DMS153 (cell line): ENCODE measurements around the gene COPZ2.
"Not testable (repeated sequence)": the region's sequence is repeated elsewhere in the genome, so short reads cannot be mapped to it uniquely, and the experiment has no call there.

Experiments used
- DNase-seq: peaks from one replicate; lab custom pipeline; 2025; lab: John Stamatoyannopoulos, UW

Gene COPZ2

DNA sequence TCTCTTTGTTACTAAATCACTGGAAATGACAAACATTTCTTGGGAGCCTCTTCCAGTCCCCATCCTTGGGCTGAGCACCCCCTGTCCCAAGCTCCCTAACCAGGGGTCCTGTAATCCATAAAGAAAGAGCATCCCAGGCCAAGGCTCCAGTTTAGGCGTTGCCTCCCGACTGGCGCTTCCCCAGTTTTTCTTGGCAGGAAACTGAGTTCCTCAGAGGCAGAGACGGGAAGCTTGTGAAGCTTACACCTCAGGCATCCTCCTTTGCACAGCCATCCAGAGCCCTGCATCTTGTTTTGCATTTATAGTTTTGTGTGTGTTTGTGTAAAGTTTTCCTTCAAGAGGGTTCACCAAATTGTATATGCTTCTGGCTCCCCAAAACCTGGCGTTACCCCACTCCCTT lies 7.1 kb downstream of the COPZ2 start:
- DNase-seq = no peak

DNA sequence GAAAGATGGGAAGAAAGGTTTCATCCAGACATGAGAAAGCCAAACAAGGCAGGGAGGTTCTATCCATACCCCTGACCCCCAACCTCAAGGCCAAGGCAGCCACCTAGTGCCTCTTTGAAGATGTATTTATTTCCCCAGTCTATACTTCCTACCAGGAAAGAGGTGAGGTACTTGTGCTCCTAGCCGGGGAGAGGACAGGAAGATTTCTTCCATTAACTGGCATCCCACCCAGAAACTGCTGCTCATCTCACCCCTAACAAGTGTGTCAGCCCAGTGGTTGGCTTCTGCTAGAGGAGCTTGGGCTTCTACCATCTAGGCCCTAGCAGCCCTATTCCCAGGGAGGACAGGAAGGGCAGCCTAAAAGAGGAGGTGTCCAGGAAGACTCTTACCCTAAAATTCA lies 8.9 kb downstream of the COPZ2 start:
- DNase-seq = no peak

DNA sequence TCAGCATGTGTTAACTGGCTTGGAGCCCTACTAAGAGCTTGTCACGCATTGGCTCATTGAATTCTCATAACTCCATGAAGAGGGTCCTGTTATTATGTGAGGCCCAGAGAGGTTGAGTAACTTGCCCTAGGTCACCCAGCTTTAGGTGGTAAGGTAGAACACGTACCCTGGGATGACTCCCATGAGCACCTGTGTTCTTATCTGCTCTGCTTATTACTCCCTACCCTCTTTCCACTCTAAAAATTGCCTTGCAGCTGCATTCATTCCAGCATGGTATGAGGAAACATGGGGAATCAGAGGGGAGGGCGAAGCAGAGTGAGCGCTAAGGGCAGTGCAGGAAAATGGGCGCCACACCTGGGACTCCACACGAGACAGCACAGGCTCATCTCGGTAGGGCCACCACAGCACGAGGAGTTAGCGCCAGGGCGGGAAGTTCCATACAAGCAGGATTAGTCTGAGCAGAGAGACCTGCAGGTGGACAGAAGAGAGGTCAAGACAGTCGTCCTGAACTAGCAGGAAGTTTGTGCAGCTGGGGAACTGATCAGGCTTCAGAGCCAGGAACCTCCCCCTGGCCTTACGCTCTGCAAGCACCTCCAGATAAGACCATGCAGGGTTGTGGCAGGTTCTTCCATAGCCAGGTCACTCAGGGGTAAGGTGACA lies 10.1 kb downstream of the COPZ2 start:
- no peak for DNase-seq

DNA sequence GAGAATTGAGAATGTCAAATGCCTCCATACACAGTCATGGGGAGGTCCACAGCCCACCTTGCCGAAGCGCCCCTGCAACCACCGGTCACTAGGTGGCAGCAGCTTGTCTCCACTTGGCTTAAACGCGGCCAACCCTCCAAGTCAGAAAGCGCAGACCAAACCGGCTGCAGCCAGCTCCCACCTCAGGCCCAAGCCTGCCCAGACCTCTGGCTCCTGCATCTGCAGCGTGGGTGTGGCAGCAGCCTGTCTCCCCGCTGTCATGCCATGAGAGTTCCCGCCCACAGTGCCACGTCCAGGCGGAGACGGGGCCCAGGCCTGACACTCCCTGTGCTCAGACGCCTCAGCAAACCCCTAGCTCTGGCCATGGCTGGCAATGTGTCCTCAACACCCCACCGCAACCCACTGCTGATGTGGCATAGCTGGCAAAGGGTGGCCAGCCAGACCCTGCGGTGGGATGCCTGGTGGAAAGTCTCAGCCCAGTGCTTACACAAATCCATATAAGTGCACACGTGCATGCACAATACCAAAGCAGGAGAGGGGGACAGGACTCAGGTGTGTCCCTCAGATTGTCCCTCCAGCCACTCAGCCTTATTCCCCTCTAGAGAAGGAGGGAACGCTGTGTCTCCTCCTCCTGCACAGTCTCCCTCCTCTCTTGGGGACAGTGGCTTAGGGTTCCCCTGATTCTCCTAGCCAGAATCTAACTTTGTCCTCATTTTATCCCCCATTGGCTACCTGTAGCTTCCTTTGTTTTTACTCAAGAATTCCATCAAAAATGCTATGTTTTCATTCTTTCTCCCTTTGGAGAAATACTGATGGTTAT lies 10.9 kb downstream of the COPZ2 start:
- peak; percentile 88 for DNase-seq

DNA sequence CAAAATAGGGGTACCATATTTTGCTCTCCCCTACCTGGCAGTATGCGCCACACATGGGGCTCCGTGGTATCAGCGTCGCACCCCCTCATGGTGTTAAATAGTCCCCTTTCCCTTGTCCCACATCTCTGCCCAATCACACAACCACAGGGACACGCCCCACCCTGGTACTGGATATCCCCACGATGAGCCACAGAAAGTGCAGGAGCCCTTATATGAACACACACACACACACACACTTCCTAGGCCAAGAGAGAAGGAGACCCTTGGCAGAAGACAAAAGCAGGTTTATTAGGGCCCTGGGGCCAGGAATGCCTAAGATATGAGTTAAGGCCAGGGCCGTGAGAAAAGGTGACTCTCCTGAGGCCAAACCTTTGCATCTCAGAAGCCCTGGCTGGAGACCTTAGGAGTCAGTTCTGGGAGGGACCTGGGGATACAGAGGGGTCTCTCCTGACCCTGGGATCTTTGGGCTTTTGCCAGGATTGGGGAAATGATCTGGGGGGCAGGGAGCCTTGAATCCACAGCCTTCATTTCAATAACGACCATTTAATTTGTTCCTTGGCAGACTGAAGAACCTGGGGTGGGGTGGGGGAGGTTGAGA lies 11.6 kb downstream of the COPZ2 start:
- no peak for DNase-seq

DNA sequence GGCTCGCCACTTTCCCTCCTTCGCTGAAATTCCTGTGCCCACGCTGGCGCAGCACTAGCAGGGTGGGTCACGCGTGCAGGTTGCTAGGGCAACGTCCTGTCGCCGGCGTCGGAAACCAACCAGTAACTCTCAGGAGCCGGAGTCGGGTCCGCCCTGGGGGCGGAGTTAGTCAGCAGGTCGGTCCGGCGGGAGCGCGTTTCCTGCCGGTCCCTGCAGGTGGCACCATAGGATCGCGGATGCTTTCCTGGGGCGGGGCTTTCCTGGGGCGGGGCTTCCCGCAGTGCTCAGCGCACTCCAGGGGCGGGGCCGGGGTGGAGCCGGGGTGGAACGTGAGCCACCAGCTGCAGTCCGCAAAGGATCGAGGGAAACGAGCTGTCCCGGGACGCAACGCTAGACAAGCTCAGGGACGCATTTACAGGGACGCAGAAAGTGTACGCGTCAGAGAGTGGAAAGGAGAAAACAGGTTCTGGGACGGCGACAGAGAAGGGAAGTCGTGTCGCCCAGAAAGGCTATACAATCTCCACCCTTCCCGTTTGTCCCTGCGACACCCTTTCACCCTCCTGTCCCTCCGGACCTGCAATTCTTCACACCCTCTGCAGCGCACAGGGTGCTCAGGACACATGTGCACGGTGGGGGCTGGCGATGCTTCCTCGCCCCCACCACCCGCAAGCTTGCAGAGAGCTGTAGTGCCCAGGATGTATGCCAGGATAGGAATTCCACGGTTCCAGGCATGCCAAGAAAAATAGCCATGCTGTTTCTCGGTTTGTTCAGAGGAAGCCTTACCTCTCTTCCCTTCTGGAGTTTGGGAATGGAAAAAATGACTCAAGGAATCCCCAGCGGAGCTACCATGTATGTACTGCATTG lies 12.3 kb downstream of the COPZ2 start:
- DNase-seq = peak; percentile 83

DNA sequence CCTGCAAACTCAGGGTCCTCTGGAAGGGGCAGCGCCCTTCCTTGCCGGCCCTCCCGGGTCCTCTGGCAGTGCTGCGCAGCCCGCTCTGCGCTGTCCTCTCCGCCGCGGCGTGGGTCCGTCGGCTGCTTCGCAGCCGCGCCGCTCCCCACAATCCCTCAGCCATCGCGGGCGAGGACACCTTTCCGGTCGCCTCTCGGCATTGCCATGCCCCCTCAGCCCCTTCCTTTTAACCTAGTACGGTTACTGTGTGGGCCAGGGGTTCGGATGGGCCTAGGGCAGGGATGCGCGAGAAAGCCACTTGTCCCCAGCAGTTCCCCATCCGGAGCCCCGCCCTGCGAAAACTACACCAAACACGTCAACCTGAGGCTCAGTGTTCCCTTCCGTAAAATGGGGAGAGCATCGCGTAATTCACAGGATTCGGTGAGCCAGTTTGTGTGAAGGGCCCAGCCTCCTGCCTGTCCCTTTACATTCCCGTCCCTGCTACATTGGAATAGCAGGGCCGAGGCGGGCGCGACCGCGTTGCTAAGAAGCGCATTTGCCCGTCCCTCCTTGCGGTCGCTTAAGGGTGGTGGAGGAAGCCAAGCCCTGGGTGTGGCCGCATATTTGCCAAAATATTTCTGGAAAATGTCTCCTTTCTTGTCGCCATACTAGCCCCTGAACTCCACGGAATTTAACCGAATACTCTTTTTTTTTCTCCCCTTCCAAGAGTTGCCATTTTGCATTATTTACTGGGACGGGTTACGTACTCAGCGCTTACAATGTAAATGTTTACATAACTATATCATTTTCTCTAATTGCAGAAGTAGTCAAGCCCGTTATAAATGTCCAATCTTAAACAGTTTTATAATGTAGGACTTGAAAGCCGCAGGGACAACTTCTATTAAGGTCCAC lies 13.2 kb downstream of the COPZ2 start:
- DNase-seq = peak; percentile 47

DNA sequence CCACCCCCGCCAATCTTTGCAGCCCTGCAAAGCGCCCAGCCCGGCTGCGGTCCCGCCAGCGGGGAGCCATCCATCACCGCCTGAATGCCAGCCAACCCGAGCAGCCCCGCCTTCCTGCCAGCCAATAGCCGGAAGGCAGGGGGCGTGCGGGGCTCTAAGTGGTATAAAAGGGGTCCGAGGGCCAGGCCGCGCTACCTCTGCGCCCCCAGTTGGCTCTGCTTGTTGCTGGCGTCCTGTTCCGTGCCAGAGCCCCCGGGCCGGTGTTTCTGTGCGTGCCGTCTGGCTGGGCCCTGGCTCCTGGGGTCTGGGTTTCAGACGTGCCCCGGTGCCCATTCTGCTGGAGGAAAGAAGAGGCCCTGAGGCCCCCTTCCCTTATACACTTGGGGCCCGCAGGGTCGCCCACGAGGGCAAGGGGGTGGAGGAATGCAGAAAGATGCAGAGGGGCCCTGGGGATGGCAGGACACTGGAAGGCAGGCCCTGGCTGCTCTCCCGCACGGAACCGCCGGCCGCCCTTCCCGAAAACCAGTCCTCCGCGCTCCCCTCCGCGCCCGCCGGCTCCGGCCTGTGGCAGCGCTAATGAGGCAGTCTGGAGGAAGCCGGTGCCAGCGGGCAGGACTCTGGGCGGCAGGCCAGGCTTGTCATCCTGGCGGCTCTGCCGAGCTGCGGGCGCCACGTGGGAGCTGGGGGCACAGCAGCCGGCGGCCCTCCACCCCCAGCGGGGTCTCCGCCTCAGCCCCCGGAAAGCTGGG lies 14.0 kb downstream of the COPZ2 start:
- peak; percentile 66 for DNase-seq

DNA sequence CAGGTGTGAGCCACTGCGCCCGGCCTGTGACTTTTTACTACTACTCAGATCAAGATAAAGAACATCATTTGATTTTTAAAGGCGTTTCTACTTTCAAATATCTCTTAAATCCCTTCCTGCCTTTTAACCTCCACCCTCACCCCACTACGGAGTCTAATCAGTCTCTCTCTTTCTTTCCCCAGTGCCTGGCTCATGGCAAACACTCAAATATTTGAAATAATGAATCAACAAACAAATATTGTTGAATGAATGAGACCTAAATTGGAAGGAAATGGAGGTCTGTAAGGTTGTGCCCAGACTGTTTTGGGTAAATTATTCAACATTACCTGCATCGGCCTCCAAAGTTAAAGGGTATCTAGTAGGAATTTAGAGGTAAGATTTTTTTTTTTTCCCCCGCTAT lies 14.7 kb downstream of the COPZ2 start:
- no peak for DNase-seq

DNA sequence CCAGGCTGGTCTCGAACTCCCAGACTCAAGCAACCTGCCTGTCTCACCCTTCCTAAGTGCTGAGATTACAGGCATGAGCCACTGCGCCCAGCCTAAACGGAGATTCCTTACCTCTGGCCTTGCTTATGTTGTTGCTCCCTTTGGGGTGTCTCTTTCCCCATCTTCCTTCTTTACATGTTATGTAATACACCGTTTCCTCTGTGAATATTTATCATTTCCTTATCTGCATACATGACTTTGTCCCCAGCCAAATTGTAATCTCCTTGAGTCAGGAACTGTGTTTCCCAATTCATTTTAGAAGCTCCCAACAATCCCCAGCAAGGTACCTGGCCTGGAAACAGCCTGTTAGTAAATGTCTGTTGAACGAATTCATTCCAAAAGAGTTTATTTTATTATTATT lies 15.7 kb downstream of the COPZ2 start:
- no peak for DNase-seq

DNA sequence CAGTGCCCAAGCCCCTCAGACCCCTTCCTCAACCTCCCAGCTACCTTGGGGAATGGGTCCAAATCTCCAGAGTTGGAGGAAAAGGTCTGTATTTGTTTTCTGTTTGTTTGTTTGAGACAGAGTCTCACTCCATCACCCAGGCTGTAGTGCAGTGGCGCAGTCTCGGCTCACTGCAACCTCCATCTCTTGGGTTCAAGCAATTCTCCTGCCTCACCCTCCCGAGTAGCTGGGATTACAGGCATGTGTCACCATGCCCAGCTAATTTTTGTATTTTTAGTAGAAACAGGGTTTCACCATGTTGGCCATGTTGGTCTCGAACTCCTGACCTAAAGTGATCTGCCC lies 19.8 kb downstream of the COPZ2 start:
- not testable (repeated sequence) for DNase-seq

DNA sequence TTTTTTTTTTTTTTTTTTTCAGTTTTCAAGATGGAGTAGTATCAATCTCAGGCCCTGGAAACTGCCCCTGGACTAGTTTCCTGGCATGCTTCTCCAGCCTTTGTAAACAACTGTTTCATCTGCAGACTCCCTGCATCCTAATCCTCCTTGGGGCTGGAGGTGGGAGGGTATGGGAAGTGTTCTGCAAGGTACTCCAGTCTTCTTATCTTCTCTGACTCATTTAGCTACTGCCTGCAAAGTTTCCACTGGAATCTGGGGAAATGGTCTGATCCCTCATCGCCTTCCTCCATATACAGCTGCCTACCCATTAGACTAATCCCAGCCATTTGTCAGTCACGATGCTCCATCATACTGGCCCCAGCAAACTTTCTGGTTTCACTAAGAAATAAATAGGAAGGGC lies 21.5 kb downstream of the COPZ2 start:
- no peak for DNase-seq

DNA sequence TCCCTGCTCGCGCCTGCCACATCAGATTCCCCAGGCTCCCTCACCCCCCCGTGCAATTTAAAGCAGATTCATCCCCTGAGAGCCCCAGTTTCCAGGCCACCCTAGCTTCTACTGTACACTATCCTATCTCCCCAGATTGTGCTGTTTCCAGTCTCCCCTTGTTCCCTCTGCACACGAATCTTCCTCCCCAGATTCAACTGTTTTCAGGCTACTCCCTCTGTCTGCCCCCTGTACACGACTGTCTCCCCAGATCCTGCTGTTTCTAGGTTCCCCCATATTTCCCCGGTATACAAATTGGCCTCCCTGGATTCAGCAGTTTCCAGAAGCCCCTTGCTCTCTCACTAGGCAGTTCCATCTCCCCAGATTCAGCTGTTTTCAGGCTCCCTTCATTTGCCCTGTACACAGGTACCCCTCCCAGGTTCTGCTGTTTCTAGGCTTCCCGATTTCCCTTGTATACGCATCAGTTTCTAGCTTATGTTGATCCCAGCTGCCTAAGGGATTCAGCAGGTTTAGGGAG lies 22.9 kb downstream of the COPZ2 start:
- DNase-seq = peak; percentile 38

DNA sequence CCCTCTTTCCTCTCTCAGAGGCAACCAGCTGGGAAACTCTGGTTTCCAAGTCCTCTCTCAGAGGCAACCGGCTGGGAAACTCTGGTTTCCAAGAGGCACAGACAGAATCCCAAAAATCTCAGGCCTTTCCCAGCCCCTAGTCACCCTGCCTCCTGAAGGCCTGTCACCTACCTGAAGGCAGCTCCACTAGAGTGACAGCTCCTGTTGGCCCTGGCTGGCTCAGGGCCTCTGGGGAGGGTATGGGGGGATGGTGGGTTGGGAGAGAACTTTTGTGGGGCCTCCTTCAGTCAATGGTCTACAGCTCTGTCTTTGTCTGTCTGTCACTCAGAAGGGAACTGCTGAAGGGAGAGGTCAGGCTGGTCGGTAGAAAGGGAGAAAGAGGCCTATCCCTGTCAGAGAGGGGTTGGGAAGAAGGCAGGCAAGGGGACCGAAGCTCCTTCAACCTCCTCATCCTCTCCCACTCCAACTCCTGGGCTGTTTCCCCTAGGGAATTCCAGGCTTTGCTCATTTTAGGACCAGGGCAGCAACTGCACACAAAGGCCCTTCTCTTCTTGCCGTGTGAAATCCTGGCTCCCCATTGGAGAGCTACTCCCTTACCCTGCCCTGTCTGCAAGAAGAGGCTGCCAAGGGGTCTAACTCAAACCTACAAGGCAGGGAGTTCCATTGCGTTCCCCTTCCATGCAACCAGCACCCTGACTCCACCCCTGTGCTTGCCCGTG lies 23.6 kb downstream of the COPZ2 start:
- no peak for DNase-seq

DNA sequence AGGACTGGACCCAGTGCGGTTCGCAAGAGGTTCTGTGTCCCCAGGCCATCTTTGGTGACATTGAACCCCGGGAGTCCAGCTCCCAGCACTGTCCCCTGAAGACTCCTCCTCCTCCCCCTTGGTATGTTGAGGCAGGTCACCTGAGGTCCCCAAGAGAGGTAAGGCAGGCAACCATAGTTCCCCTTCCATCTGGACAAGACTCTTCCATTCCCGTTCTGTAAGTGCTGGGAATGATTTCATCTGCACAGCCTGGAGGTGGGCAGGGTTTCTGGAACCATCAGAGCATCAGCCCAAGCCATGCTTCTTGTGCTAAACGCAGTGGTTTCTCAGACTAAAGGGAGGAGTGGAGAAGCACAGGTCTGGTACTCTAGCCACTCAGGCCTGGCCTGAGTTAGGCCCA lies 24.9 kb downstream of the COPZ2 start:
- DNase-seq = no peak

DNA sequence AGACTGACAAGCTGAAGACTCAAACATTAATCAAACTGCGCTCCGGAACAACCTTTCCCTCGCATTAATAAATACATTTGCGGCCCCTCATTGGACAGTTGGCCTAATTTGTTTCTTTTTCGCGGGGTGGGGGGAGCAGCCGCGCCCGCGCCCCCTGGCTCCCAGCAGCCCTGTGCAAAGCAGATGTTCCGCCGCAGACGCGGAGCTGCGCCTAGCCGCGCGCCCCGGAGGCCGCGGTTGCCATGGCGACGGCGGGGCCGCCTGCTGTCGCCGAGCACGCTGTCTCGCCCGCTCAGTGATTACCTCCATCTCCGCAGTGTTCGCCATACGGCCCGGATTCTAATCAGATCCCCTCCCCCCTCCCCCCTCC lies 25.5 kb downstream of the COPZ2 start:
- peak; percentile 59 for DNase-seq

DNA sequence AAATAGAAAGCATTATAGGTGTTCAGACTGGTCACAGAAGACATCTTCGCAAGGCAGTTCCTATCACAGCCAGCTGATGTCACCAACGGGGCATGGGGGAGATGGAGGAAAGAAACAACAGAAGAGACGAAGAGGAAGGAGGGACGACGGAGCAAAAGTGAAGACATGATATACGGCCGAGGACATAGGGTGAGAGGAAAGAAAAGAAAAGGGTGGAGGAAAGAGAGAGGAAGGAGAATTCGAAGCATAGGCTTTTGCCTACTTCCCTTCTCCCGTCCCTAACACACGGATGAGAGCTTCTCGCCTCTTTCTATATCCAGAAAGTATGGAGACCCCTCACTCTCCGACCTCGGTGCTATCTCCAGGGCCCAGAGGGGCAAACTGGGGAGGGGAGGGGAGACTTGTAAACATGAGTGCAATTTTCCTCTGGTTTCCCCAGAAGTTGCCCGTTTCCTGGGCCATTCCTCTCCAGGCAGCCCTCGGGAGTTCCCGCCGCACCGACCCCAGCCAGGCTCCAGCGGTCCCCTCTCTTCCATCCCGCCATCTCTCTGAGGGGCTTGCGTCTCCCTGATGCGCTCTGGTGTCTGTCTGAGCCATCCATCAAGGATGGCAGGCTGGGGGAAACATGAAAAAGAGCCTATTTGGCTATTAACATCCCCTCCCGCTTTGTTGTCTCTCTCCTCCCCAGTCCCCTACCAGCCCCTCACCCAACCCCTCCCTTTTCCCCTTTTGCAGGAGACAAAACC lies 26.0 kb downstream of the COPZ2 start:
- DNase-seq = peak; percentile 50

DNA sequence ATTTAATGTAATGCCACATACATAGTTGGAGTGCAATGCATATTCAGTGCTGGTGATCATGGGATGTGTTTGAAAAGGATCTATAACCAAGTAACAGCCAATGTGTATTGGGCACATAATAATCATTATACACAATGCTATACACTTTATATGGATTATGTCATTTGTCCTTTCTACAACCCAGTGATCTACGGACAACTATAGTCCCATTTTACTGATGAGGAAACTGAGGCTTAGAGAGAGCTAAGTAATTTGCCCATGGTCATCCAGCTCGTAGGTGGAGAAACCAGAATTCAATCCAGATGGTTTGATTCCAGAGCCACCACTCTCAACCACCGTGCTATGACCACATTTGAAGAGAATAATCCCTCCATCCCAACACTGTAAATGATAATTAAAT lies 27.4 kb downstream of the COPZ2 start:
- DNase-seq = no peak
